HG03039 (cell line): ENCODE results near the gene KCNF1.

Source experiments
- ATAC-seq: cut with Tn5 transposase; IDR thresholded peaks from one replicate; pipeline ENCODE4 v1.9.1; 2021; ENCODE audit warnings: mild to moderate bottlenecking, moderate library complexity; ENCODE audit not compliant: unreplicated experiment

KCNF1 gene

DNA sequence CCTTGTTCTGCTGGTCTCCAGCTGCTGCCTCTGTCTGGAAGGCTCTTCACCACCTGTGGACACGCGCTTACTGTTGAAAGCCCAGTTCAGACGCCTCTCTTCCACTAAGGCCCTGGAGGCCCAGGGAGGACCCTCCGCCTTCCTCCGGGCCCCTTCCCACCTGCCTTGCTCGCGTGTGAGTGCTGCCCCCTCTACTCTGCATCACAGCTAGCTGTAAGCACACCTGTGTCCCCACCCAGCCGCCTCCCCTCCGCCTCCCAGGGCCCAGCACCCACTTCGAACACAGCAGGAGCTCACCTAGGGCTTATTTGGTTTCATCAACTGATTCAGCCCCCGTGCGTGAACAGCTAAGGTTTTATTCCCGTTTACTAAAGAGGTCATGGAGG, 49.7 kb downstream of the KCNF1 start:
- no peak for ATAC-seq

GRCh38 chr2:10962004-10962403, 50.3 kb downstream of the KCNF1 start:
- ATAC-seq: no peak

DNA sequence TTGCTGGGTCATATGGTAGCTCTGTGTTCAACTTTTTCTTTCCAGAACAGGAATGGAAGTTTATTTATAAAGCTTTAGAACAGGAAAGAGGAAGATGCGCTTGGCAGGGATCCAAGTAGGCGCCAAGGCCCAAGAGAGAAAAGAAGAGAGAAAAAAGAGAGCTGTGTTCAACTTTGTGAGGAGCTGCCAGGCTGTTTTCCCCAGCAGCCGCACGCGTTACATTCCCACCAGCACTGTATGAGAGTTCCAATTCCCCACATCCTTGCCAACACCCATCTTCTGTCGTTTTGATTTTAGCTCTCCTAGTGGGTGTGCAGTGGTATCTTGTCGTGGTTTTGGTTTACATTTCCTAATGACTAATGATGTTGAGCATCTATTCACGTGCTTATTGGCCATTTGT, 51.4 kb downstream of the KCNF1 start:
- no peak for ATAC-seq
